Heart left ventricle (tissue), 13 donors: ENCODE results near the gene ATF7.

Experiments
- CTCF ChIP-seq, 12 donors: fragments of 200-600 bp; sonication (generic) in 4 of 12; IDR thresholded peaks; one replicate each; pipeline versions ENCODE4 v1.5.0 to v1.8.0; 2018 to 2022; ENCODE audit warnings: antibody characterized with exemption in 12 of 12, mild to moderate bottlenecking in 5 of 12
- POLR2A ChIP-seq, 2 donors: fragments of 450-650 bp; IDR thresholded peaks; one replicate each; pipeline ENCODE4 v1.6.1; 2017; ENCODE audit warnings: antibody characterized with exemption in 2 of 2, mild to moderate bottlenecking in 2 of 2, moderate library complexity in 2 of 2
- donor health status: ischemic (EF 13 %, LVEDD 7.1; RV severe dilation, severe dysfunction).
- donor health status: DM: no; HTN: yes; CAD: no.
- donor health status: DM: no; HTN: no; CAD: no.
- donor health status: ischemic (EF 25% LVEDD 6.9; RV normal size, moderate dysfunction).
- donor health status: ischemic (EF 25% LVEDD 5.7; RV mildly dilated, moderate dysfunction).
- donor health status: ischemic (EF 35%, LVEDD 5.7; RV mildly dilated, moderate dysfunction).
- donor health status: nonischemic (EF 11% LVEDD 7.7; RV severe dilation, severe dysfunction).
- donor health status: DM: yes; HTN: yes; CAD: no.
- donor health status: PGD.
- donor health status: ischemic (EF 29% LVEDD 5.4; RV normal size, mild dysfunction).
- donor health status: nonischemic (EF 23%, LVEDD 6.1; RV moderate dilation, normal function).

DNA sequence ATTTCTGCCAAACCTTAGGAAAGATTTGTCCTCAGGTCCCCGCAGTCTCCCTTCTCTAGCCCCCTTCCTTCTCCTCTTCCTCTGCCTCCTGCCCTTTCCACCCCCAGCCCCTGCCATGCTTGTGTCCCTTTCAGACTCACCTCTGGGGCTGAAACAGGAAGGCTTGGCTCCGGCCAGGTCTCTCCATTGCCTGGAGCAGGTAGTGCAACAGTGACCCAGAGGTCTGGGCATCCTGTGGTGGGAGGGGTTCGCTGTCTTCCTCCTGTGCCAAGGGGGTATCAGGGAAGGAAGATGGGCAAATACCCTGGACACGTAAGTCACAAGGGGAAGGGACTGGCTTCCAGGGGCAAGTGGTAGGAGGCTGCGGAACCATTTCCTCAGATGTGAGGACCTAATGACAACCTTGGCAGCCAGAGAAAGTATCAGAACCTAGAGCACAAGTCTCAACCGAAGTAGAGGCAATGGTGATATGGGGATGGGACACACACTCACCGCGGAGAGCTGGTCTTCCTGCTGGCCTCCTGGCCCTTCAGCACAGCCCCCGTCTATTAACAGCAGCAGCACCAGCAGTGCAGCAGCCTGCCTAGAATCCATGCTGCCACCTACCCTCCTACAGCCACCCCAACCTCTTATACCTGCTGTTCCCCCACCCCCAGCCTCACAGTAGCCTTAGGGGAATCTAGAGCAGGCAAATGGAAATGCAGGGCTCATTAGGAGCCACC lies 119.1 kb downstream of the ATF7 start, which contains the start of gene NPFF:
- TF ChIP-seq CTCF (IDR thresholded peaks at IDR 0.05) (no peak), POLR2A (IDR thresholded peaks at IDR 0.05) (no peak)
